HL-60 (cell line): Measurements from ENCODE around the gene SOX6.

Experiments used
- CTCF ChIP-seq: IDR thresholded peaks from one replicate; pipeline ENCODE4 v1.5.1; 2011; ENCODE audit warnings: low read length, control low read depth, inconsistent platforms; ENCODE audit not compliant: insufficient read depth
- GABPA ChIP-seq: IDR thresholded peaks from 2 replicates; pipeline ENCODE4 v1.6.1; 2012; ENCODE audit warnings: low read depth

DNA sequence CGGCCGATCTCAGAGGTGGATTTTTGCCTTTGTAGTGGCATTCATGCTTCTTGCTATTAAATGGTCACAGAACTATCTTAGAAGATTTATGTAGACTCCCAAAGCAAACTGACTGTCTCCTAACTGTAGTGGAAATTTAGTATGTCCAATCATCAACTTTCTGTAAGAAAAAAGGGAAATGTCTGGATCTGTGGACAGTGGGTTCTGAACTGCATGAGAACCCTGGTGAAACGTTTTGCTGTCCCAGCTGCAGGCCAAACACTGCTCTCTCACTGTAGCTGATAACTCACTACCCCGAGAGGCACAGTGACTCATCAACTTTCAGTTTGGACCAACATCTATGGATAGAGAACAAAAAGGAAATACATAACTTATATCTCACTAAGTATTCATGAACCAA is 387.1 kb downstream of the SOX6 start:
- no peak for TF ChIP-seq GABPA
- no peak for TF ChIP-seq CTCF
